ENCODE data around the gene ABTB2.

Gene ABTB2

DNA sequence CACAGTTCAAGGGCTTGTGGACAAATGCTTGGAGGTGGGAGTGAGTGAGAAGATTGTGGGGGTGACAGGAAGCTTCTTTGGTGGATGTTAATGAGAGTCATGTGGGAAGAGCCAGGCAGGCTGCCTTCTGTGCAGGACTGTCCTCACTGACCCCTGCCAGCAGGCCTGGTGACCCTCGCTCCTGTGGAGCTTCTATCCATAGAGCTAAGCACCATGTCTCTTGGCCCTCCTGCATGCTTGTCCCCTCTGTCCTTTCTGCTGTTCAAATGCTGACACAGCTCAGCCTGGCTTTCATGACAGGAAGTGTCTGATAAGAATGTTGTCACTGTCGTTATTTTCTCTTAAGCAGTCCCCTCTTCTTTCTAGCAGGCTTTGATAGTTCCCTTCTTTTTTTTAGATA, 214.8 kb downstream of the ABTB2 start:
- no peak for DNase-seq (ENCODE audit: extremely low read depth, low read depth)
- TF ChIP-seq, protein P1, sequence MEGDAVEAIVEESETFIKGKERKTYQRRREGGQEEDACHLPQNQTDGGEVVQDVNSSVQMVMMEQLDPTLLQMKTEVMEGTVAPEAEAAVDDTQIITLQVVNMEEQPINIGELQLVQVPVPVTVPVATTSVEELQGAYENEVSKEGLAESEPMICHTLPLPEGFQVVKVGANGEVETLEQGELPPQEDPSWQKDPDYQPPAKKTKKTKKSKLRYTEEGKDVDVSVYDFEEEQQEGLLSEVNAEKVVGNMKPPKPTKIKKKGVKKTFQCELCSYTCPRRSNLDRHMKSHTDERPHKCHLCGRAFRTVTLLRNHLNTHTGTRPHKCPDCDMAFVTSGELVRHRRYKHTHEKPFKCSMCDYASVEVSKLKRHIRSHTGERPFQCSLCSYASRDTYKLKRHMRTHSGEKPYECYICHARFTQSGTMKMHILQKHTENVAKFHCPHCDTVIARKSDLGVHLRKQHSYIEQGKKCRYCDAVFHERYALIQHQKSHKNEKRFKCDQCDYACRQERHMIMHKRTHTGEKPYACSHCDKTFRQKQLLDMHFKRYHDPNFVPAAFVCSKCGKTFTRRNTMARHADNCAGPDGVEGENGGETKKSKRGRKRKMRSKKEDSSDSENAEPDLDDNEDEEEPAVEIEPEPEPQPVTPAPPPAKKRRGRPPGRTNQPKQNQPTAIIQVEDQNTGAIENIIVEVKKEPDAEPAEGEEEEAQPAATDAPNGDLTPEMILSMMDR (IDR thresholded peaks at IDR 0.05; ENCODE audit: low read depth, low read length) = no peak

DNA sequence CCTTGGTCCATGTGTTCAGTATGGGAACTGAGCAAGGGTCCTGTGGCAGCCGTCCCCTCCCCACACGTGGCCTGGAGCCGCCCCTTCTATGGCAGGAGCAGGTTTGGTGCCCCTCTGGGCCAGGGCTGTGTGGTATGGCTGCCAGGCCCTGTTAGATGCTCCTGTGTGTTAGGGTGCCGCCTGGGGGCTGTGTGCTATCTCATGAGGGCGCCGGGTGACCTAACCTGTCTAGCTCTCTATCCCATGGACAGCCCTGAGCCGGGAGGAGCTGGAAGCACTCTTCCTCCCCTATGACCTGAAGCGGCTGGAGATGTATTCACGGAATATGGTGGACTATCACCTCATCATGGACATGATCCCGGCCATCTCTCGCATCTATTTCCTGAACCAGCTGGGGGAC, 217.7 kb downstream of the ABTB2 start:
- no peak for DNase-seq (ENCODE audit: extremely low read depth, low read depth)
- TF ChIP-seq, protein P1 (IDR thresholded peaks at IDR 0.05; ENCODE audit: low read depth, low read length) = no peak

DNA sequence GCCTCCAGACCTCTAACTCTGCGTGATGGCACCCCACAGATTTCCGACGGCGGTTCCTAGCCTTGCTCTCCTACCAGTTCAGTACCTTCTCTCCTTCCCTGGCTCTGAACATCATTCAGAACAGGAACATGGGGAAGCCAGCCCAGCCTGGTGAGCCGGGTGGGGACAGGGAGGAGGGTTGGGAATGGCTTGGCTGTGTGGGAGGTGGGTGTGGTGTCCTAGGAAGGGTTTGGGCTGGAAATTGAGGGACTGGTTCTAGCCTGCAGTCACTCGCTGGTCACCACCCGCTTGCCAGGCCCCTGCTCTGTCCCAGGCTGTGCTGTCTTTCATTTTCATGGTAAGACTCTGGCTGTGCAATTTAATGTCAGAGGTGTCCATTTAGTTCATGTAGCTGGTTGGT, 218.5 kb downstream of the ABTB2 start:
- TF ChIP-seq, protein P1 (IDR thresholded peaks at IDR 0.05; ENCODE audit: low read depth, low read length) = no peak
- no peak for DNase-seq (ENCODE audit: extremely low read depth, low read depth)

DNA sequence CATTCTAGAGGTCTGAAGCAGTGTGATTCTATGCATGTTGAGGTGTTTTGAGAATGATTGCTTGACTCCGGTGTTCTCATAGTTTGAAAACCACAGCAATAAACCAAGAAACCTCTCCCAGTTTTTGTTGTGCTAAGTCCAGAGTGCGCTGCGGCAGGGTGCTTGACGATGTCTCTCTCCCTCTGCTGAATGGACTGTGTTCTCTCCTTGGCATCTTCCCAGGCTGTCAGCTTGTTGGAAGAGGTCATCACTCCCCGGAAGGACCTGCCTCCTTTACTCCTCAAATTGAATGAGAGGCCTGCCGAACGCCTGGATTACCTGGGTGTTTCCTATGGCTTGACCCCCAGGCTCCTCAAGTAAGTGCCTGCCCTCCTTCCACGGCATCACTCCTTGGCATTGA, 221.4 kb downstream of the ABTB2 start:
- no peak for DNase-seq (ENCODE audit: extremely low read depth, low read depth)
- TF ChIP-seq, protein P1 (IDR thresholded peaks at IDR 0.05; ENCODE audit: low read depth, low read length) = no peak

DNA sequence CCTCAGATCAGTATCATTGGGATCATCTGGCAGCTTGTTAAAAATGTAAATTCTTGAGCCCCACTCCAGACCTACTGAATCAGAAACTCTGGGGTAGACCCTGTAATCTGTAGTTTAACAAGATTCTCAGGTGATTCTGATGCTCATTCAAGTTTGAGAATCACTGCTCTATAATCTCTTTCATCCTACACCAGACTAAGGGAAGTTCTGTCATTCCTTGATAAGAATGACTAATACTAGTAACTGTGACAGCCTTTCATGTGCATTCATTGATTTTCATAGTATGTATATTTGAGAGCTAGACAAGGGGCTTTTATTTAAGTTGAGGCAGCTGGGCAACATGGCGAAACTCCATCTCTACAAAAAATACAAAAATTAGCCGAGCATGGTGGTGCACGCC, 222.4 kb downstream of the ABTB2 start:
- TF ChIP-seq, protein P1 (IDR thresholded peaks at IDR 0.05; ENCODE audit: low read depth, low read length) = no peak
- no peak for DNase-seq (ENCODE audit: extremely low read depth, low read depth)

DNA sequence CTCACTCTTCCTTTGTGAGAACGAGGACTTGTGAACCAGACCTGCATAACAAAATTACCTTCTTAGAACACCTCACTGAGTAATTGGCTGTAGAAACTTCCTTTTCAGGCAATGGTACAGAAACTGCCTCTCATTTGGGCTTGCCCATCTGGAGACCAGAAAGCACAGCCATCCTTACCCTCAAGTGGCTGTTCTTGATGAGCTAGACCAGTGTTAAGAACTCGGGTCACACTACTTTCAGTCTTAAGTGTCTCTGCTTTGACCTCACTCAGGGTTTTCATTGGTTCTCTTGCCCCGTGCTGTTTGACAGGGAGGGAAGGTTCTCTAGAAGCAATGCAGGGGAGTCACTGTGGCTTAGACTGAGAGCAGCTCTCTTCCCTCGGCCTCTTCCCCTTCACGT, 223.0 kb downstream of the ABTB2 start:
- TF ChIP-seq, protein P1 (IDR thresholded peaks at IDR 0.05; ENCODE audit: low read depth, low read length) = no peak
- no peak for DNase-seq (ENCODE audit: extremely low read depth, low read depth)

DNA sequence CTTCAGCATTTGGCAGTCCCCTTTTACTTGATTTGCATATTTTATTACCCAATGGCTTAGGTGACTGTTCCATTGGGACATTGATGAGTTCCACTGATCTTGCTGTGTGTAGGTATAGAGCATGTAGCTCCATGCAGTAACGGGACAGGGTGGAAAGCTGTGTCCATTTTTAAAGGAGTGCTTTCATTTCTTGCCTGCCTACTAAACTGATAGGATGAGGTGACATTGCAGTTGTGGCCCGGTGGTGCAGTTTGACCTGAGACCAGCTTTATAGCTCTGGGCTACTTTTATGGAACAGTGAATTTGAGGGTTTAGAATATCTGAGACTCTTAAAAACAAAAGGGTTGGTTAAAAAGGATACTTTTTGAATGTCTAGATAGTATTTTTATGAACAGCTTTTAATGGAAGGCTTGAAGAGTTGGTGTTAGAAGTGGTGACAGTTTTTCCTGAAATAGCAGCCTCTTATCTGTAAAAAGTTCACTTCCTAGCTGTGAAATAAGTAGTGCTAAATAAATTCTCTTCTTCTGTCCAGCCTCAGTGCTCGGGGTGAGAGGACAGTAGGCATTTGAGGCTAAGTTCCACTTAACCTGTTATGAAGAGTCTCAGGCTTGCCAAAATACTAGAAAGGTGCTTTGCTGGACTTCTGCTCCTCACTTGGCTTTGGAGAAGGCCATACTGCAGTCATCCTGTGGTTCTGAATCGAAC, 225.4 kb downstream of the ABTB2 start:
- TF ChIP-seq, protein P1 (IDR thresholded peaks at IDR 0.05; ENCODE audit: low read depth, low read length) = no peak
- no peak for DNase-seq (ENCODE audit: extremely low read depth, low read depth)

Measured in AG09319 (cell line).